ENCODE data around the gene SENP5.
A peak's percentile ranks its signal among the peaks of the same experiment; 100 is the strongest.

DNA sequence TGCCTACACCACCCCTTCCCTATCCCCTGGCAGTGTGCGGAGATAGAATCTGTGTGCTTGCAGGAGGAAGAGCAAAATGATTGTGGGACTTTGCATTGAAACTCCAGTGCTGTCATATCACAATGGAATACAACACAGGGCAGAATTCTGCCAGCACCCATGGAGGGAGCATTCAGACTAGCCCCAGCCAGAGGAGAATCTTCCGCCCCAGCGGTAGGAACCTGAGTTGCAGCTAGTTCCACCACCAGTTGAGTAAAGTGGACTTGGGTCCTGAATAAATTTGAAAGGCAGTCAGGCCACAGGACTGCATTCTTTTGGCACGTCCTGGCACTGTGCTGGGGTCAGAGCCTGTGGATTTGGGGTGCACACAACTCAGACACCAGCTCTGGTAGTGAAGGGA lies 47.1 kb downstream of the SENP5 start:
- TF ChIP-seq, protein P1, sequence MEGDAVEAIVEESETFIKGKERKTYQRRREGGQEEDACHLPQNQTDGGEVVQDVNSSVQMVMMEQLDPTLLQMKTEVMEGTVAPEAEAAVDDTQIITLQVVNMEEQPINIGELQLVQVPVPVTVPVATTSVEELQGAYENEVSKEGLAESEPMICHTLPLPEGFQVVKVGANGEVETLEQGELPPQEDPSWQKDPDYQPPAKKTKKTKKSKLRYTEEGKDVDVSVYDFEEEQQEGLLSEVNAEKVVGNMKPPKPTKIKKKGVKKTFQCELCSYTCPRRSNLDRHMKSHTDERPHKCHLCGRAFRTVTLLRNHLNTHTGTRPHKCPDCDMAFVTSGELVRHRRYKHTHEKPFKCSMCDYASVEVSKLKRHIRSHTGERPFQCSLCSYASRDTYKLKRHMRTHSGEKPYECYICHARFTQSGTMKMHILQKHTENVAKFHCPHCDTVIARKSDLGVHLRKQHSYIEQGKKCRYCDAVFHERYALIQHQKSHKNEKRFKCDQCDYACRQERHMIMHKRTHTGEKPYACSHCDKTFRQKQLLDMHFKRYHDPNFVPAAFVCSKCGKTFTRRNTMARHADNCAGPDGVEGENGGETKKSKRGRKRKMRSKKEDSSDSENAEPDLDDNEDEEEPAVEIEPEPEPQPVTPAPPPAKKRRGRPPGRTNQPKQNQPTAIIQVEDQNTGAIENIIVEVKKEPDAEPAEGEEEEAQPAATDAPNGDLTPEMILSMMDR (IDR thresholded peaks at IDR 0.05; ENCODE audit: control extremely low read depth in 1 of 3, insufficient read depth in 1 of 3, low read depth in 1 of 3, low read length in 3 of 3) = peak in 2 of 3 experiments; percentile 8 to 20; a peak in 1 of 4 replicates
- no peak for TF ChIP-seq EGR1 (IDR thresholded peaks at IDR 0.05; ENCODE audit: borderline replicate concordance, low read depth, low read length)
- no peak for TF ChIP-seq RFX5 (IDR thresholded peaks at IDR 0.05; ENCODE audit: borderline replicate concordance, low read depth, low read length)
